ENCODE data around the gene SPP2.

DNA sequence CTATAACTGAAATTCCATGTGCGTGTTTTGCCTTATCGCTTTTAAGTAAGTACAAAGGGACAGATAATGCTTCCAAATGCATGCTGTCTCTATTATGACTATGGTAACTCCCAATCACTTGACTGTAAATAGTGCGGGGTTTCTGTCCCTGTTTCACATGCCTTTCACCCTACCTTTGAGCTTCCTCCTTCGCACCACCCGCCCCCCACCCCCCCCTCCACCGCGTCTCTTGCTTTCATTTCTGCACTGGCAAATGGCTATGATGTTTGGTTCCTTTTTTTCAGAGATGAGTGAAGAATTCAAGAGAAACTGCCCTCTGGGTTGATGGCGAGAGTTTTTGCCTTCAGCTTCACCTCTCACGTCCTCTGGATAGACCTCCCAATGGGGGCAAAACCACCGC, 25.0 kb upstream of the SPP2 start:
- no peak for TF ChIP-seq POLR2AphosphoS5 (IDR thresholded peaks at IDR 0.05)
- TF ChIP-seq, protein P1, sequence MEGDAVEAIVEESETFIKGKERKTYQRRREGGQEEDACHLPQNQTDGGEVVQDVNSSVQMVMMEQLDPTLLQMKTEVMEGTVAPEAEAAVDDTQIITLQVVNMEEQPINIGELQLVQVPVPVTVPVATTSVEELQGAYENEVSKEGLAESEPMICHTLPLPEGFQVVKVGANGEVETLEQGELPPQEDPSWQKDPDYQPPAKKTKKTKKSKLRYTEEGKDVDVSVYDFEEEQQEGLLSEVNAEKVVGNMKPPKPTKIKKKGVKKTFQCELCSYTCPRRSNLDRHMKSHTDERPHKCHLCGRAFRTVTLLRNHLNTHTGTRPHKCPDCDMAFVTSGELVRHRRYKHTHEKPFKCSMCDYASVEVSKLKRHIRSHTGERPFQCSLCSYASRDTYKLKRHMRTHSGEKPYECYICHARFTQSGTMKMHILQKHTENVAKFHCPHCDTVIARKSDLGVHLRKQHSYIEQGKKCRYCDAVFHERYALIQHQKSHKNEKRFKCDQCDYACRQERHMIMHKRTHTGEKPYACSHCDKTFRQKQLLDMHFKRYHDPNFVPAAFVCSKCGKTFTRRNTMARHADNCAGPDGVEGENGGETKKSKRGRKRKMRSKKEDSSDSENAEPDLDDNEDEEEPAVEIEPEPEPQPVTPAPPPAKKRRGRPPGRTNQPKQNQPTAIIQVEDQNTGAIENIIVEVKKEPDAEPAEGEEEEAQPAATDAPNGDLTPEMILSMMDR (IDR thresholded peaks at IDR 0.05): no peak
- no peak for TF ChIP-seq POLR2A (IDR thresholded peaks at IDR 0.05)

Data from suprapubic skin (tissue), 4 donors.